SU-DHL-6 (cell line): ENCODE results near the gene DNASE1L2.

Experiments
- CTCF ChIP-seq: fragments of 200-600 bp; sonication (generic); IDR thresholded peaks from one replicate; pipeline ENCODE4 v1.5.1; 2017; ENCODE audit warnings: antibody characterized with exemption, mild to moderate bottlenecking, low read length, moderate library complexity; ENCODE audit not compliant: insufficient read depth, poor library complexity, severe bottlenecking
- EZH2phosphoT487 ChIP-seq: fragments of 200-600 bp; sonication (generic), shearing (Covaris generic); conservative IDR thresholded peaks from 2 replicates; pipeline ENCODE4 v1.6.1; 2018; ENCODE audit warnings: mild to moderate bottlenecking, antibody characterized with exemption, low read length, moderate library complexity, mixed read lengths

GRCh38 chr16:2232094-2232990, 3.9 kb upstream of the DNASE1L2 start:
- no peak for TF ChIP-seq CTCF
- TF ChIP-seq EZH2phosphoT487 = no peak
